ENCODE results near the gene LHFPL2. TPM values are rescaled to one million over a fixed set of nuclear protein-coding genes. Genes with fewer than 3 reads are reported as not detected.

Gene LHFPL2
- total RNA-seq, 1 experiment from 2014 or later, result 57.2 TPM

DNA sequence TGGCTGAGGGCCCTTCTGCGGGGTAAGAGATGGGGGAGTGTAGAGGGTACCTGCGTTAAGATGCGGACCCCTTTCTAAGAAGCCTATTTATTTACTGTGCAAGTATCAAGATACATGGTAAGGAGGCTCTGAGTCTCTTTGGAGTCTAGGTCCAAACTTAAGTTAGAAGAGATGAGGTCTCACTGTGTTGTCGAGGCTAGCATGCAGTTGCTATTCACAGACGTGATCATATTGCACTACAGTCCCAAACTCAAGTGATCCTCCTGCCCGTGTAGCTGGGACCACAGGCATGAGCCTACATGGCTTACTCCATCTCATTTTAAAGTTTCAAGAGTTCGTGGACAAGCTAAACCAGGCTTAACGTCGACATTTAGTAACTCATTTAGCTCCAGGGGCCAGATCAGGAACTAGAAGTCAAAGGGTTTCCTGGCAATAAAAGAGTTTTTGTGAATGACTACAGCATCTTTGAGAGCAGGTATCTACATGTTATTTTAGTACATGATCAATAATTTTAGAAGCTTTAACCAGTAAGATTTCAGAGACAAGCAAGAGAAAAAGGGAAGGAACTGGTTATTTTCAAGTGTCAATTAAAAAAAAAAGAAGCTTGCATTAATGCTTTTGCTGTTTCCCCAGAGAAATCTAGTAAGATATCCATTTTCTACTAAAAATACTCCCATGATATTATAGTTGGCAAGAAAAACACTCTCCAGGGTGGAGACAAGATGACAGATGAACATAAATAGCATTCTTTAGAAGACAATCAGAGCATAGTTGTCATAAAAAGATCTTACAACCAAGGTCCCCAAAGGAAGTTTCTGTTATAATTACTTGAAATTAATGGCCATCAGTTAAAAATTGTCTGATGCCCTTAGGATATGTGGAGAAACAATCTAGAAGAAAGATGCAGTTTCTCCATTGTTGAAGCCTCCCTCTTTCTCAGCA lies 146.9 kb downstream of the LHFPL2 start:
- DNase-seq (ENCODE audit: low read depth, low spot score), result peak; percentile 8
- in situ Hi-C loops (cut with HindIII; ENCODE audit: low pct_unique_long_range_greater_than_20kb, low sequenced_read_pairs), result no loop called here

DNA sequence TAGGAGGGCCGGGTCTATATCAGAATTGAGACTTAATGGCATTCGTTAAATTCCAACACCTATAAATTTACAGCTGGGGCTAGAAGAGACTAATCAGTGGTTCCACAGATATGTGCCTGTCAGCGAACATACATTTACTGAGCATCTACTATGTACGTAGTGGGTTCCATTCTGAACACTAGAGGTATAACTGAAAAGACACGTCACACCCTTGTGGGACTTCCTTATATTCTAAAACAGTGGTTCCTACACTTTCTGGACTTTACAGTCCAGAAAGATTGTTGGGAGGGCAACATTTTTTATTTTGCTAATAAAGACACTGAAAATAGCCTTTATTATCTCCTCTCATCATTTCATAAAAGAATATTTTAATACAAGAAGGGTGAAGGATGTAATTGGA lies 147.7 kb downstream of the LHFPL2 start:
- in situ Hi-C loops (cut with HindIII; ENCODE audit: low pct_unique_long_range_greater_than_20kb, low sequenced_read_pairs), result no loop called here
- no peak for DNase-seq (ENCODE audit: low read depth, low spot score)

DNA sequence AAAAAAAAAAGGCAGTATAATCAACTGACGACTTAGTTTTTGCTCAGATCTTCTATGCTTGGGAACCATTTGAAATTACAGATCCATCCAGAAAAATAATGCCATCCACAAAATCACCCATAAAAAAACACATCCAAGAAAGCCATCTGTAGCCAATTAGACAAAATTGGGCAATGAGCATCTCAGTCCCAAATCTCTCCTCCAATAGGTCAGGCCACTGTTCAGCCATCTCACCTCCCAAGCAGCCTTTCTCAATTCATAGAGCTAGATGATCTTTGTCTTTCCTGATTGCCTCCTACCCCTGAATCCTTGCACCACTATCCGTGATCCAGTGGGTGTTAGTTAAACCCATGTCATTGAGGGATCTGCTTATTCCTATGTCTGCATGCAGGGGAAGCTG lies 148.5 kb downstream of the LHFPL2 start:
- no peak for DNase-seq (ENCODE audit: low read depth, low spot score)
- in situ Hi-C loops (cut with HindIII; ENCODE audit: low pct_unique_long_range_greater_than_20kb, low sequenced_read_pairs), result no loop called here

DNA sequence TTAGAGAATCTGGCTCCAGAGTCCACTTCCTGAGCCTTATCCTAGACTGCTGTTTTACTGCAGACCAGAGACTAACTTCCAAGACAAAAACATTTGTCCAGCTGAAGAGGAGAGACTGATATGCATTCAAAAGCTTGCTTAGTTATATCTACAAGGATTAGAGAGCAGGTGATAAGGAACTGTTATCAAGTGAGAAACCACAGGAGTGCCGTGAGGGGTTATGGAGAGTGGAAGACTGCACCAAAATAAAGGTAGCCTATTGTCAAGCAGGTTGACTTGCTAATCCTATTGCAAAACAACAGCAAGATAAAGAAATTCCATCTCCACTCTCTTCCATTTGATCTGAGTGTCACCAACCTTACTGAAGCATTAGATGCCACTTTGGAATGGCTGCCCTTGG lies 149.1 kb downstream of the LHFPL2 start:
- in situ Hi-C loops (cut with HindIII; ENCODE audit: low pct_unique_long_range_greater_than_20kb, low sequenced_read_pairs), result no loop called here
- DNase-seq (ENCODE audit: low read depth, low spot score), result no peak

DNA sequence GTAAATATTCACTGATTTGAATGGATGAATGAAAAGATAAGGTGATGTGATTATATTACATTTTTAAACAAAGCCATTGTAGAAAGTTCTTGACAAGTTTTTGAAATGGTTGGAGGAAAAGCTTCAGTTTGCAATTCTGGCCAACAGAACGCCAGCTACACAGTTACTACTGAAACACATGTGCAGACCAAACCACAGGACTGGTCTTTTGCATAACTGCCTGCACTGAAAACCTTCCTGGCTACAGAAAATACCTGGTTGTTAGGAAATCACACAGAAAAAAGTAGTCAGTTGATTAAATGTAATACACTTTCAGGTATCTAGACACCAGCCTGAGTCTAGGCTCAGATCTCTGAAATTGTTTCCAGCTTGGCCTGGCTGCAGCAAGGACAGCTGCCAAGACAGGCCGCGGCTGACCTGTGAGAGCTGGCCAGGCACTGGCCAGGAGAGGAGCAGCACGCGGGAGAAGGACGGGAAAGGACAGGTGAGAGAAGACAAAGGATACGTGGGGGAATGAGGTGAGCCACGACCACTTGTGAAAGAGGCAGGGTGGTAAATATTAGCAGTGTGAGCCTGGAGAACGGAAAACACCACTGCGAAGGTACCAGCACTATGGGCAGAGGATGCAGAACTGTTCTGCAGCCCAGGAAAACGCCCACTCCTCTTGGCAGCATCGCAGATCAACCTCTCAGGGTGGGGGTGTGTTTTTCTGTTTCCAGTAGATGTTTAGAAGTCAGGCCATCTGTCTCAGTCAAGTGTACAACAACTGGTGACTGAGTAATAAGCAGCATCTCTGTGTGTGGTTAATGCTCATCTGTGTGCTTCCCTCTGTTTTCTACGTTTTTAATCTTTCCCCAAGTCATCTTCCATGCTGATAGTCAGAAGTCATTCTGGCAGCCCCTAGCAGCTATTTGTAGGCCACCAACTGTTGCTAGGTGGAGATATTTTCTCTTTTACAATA lies 150.7 kb downstream of the LHFPL2 start:
- in situ Hi-C loops (cut with HindIII; ENCODE audit: low pct_unique_long_range_greater_than_20kb, low sequenced_read_pairs), result no loop called here
- DNase-seq (ENCODE audit: low read depth, low spot score), result no peak

DNA sequence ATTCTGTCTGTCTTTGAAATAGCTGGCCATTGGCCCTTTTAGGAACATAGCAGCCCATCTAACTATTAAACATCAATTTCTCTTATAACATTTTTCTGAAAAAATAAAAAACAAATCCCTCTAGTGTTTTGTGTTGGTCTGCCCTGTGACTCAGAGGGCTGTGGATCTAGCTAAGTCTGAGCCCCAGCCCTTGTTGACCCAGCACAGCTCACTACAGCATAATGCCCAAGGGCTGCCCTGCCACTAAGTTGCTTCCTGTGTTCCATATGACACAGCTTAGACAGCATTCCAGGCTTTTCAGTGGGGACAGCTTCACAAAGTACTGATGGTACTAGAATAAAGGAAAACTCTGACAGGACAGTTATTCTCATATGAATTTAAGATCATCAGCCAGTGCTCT lies 152.2 kb downstream of the LHFPL2 start:
- in situ Hi-C loops (cut with HindIII; ENCODE audit: low pct_unique_long_range_greater_than_20kb, low sequenced_read_pairs), result no loop called here
- no peak for DNase-seq (ENCODE audit: low read depth, low spot score)

DNA sequence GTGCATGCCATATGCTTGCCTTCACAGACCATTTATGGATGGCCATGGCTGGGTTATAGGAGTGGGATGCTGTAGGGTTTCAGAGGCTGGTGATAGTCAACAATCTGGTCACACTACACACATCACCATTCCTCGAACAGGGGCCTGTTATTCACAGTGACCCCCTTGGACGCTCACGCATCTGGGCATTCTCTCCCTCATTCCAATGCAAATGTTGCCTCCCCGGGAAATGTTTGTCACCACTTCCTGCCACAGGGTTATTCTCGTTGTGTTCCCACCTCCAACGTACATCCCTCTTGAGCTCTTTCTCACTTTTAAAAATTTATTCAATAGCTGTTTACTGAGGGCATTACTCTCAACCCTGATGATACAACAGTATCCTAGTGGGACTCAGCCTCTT lies 152.8 kb downstream of the LHFPL2 start:
- in situ Hi-C loops (cut with HindIII; ENCODE audit: low pct_unique_long_range_greater_than_20kb, low sequenced_read_pairs), result no loop called here
- DNase-seq (ENCODE audit: low read depth, low spot score), result no peak

DNA sequence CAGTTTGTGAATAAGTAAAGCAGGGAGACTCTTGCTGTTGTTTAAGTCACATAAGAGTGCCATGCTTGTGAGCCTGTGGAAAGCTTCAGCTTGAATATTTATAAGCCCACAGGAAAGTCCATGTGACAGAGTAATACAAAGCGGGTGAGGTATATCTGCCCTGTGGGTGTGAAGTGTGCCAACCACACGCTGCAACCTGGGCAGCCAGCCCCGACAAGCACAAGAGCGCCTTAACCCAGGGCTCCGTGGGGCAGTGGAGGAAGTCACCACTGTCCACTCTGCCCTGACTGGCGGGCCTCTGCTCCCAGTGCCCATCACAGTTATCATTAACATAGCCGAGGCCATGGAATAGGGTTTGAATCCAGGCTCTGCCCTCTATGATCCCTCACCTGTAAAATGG lies 155.9 kb downstream of the LHFPL2 start:
- DNase-seq (ENCODE audit: low read depth, low spot score), result no peak
- in situ Hi-C loops (cut with HindIII; ENCODE audit: low pct_unique_long_range_greater_than_20kb, low sequenced_read_pairs), result no loop called here

DNA sequence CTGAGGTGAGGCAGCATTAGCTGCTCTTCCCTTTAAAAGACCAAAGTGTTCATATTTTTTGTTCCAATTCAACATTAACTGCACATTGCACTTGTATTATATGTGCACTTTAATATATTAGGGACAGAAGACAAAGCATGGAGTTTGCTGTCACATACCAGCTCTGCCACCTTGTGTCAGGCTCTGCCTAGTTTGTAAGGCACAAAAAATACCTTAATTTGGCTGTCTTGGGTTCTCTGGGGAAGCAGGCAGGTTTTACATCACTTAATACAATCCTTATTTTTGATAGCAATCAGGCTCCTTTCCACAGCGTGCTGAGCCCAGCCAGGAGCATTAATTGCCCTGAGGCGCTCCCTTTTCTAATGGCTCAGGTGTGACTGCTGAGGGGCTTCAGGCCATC lies 156.3 kb downstream of the LHFPL2 start:
- in situ Hi-C loops (cut with HindIII; ENCODE audit: low pct_unique_long_range_greater_than_20kb, low sequenced_read_pairs), result no loop called here
- no peak for DNase-seq (ENCODE audit: low read depth, low spot score)

DNA sequence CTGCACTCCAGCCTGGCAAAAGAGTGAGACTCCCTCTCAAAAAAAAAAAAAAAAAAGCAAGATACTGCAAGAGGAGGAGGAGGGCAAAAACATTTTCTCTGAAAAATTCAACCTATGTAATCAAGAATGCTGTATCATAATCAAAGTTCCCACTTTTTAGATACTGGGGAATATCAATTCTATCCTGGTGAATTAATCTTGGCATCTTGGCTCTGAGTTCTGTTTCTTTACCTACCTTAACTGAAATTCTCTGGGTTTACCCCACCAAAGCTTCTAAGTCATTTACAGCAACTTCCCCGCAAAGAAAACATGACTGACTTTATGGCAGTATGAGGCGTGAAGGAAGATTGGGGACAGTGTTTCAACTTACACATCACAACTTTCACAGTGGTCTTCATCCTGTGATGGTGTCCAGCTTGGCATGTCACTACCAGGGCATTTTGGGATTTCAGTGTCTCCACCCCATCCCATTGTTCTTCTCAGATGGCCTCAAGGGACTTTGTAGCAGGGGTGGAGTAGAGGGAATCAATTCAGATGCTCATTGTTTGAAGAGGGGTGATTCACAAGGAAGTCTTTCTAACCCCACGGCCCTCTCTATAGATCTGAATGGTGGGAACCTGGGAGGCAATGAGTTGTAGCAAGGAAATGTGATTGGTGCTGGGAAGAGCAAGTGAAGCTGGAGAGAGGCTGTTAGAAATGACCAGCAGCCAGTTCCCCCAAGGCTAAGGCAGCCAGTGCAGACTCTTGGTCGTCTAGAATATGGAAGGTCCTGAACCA lies 157.7 kb downstream of the LHFPL2 start:
- in situ Hi-C loops (cut with HindIII; ENCODE audit: low pct_unique_long_range_greater_than_20kb, low sequenced_read_pairs), result no loop called here

DNA sequence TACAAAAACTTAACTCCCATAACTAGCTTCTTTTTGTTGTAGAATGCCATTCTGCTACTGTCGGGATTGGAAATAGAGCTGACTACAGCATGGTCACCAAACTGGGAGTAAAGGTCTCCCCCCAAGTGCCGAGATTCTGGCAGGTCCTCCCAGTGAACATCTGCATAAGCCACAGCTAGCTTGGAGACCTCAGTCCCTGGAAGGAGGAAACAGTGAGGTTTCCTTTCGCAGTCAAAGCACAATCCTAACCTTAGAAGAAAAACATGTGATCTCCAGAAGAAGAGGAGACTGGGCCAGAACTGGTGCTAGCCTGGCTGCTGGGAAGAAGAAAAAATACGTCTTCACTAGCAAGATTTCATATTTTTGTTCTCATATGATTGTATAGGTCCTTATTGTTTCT lies 160.7 kb downstream of the LHFPL2 start:
- in situ Hi-C loops (cut with HindIII; ENCODE audit: low pct_unique_long_range_greater_than_20kb, low sequenced_read_pairs), result no loop called here
- DNase-seq (ENCODE audit: low read depth, low spot score), result no peak

More for the DNA sequence above, 157.7 kb downstream of the LHFPL2 start:
- no peak for DNase-seq (ENCODE audit: low read depth, low spot score)

DNA sequence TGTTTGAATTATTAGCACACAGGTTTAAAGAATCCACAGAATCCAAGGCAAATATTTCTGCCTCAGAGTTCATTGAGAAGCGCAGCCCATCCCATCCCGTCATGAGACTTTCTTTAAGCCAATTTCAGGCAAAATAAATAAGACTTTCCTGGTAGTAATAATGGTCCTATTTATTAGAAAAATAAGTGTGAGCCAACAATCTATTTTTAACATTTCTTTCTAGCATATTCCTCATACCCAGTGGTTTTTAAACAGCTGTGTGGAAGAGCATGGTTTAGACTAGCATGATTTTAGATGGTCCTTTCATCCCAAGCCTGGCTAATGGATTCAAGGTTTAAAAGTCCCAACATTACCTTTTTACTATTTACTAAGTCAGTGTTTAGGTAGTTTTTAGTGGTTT lies 162.4 kb downstream of the LHFPL2 start:
- in situ Hi-C loops (cut with HindIII; ENCODE audit: low pct_unique_long_range_greater_than_20kb, low sequenced_read_pairs), result no loop called here
- no peak for DNase-seq (ENCODE audit: low read depth, low spot score)

DNA sequence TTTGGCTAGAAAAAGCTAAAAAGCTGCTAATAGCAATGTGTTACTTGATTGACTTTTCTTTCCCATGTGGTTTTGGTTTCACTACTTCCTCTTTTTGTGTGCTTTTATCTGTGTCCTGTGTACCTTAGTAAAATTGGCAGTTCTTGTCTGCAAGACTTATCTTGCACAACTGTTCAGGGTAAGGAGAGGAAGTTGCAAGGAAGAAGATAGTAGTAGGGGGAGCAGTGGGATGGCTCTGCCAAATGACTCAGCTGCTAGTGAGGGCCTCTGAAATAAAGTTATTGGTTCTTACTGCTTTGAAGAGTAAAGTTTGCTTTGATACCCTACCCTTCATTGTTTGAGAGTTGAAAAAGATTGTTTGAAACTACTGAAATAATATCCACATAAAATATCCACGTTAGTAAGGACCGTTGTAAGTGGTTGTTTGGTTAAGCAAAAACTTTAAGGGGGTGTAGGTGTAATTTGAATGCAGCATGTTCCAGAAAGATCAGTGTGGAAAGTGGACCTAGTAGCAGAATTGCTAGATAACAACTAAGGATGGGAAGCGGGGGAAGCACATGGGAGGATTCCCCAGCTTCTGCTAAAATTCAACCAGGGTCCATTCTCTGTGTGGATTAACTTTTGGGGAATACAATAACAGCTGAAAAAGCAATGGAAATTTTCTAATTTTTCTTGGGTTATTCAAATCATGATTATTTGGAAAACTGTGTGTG lies 164.6 kb downstream of the LHFPL2 start:
- DNase-seq (ENCODE audit: low read depth, low spot score), result no peak
- in situ Hi-C loops (cut with HindIII; ENCODE audit: low pct_unique_long_range_greater_than_20kb, low sequenced_read_pairs), result no loop called here

DNA sequence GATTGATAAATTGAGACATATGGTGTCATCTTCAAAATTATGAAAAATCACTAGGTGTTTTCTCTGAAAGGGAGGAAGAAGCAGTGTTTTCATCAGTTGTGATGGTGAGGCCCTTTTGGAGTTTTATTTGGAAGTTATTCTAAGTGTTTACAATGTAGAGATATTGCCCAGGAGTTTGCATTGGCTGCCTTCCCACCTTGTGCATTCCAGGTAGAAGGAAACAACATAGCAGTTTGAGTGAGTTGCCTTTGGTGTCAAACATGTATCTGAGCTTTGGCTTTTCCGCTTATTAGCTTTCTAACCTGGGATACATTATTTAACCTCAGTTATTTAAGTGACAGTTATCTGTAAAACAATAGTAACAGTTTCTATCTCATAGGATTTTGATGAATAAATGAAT lies 165.6 kb downstream of the LHFPL2 start:
- in situ Hi-C loops (cut with HindIII; ENCODE audit: low pct_unique_long_range_greater_than_20kb, low sequenced_read_pairs), result no loop called here
- DNase-seq (ENCODE audit: low read depth, low spot score), result no peak

DNA sequence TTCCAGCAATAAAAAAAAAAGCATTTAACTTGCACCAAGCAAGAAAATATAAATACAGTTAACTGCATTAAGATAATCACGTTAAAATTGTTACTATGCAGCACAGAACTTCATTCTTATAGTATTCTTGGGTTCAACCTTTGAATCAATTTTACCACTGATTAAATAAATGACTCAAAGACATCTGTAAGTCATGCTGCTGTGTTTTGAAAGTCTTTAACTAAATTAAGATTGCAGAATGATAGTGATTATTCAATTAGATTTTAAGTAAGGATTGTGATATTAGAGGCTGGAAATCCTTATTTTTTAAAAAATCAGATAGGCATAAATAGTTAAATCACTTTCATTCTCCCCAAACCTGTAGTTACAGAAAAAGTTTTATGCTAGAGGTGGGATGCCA lies 171.8 kb downstream of the LHFPL2 start:
- in situ Hi-C loops (cut with HindIII; ENCODE audit: low pct_unique_long_range_greater_than_20kb, low sequenced_read_pairs), result no loop called here
- DNase-seq (ENCODE audit: low read depth, low spot score), result no peak

DNA sequence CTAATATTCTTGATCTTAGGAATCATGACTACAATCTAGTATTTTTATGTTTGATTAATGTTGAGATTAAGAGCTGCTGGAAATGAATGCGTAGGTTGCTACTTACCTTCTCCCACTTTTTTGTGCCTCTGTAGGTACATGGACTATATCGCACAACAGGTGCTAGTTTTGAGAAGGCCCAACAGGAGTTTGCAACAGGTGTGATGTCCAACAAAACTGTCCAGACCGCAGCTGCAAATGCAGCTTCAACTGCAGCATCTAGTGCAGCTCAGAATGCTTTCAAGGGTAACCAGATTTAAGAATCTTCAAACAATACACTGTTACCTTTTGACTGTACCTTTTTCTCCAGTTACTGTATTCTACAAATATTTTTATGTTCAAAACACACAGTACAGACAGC lies 173.2 kb downstream of the LHFPL2 start:
- in situ Hi-C loops (cut with HindIII; ENCODE audit: low pct_unique_long_range_greater_than_20kb, low sequenced_read_pairs), result no loop called here
- no peak for DNase-seq (ENCODE audit: low read depth, low spot score)

DNA sequence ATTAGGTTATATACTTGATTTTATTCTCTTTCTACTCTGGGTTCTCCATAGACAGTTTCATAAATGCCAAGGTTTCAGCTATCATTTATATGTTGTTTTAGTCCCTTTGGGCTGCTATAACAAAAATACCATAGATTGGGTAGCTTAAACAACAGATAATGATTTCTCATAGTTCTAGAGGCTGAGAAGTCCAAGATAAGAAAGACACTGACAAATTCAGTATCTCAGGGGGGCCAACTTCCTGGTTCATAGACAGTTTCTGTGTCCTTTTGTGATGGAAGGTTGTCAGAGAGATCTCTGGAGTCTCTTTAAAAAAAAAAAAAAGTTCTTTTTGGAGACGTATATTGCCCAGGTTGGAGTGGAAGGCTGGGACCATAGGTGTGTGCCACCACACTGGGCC lies 174.8 kb downstream of the LHFPL2 start:
- in situ Hi-C loops (cut with HindIII; ENCODE audit: low pct_unique_long_range_greater_than_20kb, low sequenced_read_pairs), result no loop called here

More for the DNA sequence above, 174.8 kb downstream of the LHFPL2 start:
- DNase-seq (ENCODE audit: low read depth, low spot score), result no peak

All from SK-MEL-5 (cell line).